Heart left ventricle (tissue), 16 donors: ENCODE data around the gene OGFOD3. TPM values are rescaled to one million over a fixed set of nuclear protein-coding genes. Genes with fewer than 3 reads are reported as not detected.

Source experiments
- ATAC-seq, 4 donors: fragments of 200-7000 bp; cut with Tn5 transposase; one replicate each; pipeline ENCODE4 v1.9.1; 2020 to 2022; ENCODE audit warnings: moderate library complexity in 4 of 4, mild to moderate bottlenecking in 3 of 4, moderate number of reproducible peaks in 1 of 4
- DNase-seq, 5 donors: peaks; one replicate each; pipeline ENCODE4 v3.0.0-alpha.2; 2020
- H3K27ac ChIP-seq, 12 donors: fragments of 200-600 bp; sonication (generic) in 4 of 12; one replicate each; pipeline versions ENCODE4 v1.5.0 to v1.8.0; 2016 to 2022; ENCODE audit warnings: mild to moderate bottlenecking in 2 of 12
- H3K27me3 ChIP-seq, 9 donors: fragments of 200-600 bp; sonication (generic) in 2 of 9; one replicate each; pipeline versions ENCODE4 v1.5.1 to v1.8.0; 2016 to 2022; ENCODE audit warnings: mild to moderate bottlenecking in 3 of 9
- H3K36me3 ChIP-seq, 9 donors: fragments of 200-600 bp; sonication (generic) in 2 of 9; one replicate each; pipeline versions ENCODE4 v1.5.0 to v1.8.0; 2018 to 2022; ENCODE audit warnings: mild to moderate bottlenecking in 2 of 9
- H3K4me1 ChIP-seq, 12 donors: fragments of 200-600 bp; sonication (generic) in 4 of 12; one replicate each; pipeline versions ENCODE4 v1.5.0 to v1.8.0; 2016 to 2022; ENCODE audit warnings: mild to moderate bottlenecking in 3 of 12
- H3K4me3 ChIP-seq, 12 donors: fragments of 200-600 bp; sonication (generic) in 4 of 12; one replicate each; pipeline versions ENCODE4 v1.5.0 to v1.8.0; 2017 to 2022; ENCODE audit warnings: mild to moderate bottlenecking in 9 of 12, moderate library complexity in 4 of 12
- H3K9me3 ChIP-seq, 12 donors: fragments of 200-600 bp; sonication (generic) in 4 of 12; one replicate each; pipeline versions ENCODE4 v1.5.0 to v1.8.0; 2016 to 2022; ENCODE audit warnings: mild to moderate bottlenecking in 1 of 12
- POLR2A ChIP-seq, 2 donors: fragments of 450-650 bp; IDR thresholded peaks; one replicate each; pipeline ENCODE4 v1.6.1; 2017; ENCODE audit warnings: antibody characterized with exemption in 2 of 2, mild to moderate bottlenecking in 2 of 2, moderate library complexity in 2 of 2
- WGBS, 4 donors: extraction: QIAGEN DNeasy Blood & Tissue Kit in 2 of 4; methylation state at CpG; one replicate each; pipeline versions ENCODE4 v1.1.5 to v1.1.7; 2013 to 2018; 5-methylcytosine and 5-hydroxymethylcytosine counted together
- intact Hi-C, 10 donors: fragments of 100-400 bp; cut with DNase I; formaldehyde crosslinking; loops; one replicate each; pipeline versions ENCODE4 v1.11.1 to v1.14.2; 2022
- polyA plus RNA-seq, 2 donors: library from polyadenylated mRNA; stranded (reverse); fragments of 200-250 nt; gene quantifications; one replicate each; pipeline ENCODE4 v1.2.3, GENCODE V29; 2013
- total RNA-seq, 9 donors: library from RNA; depleted of rRNA in 2 of 9; stranded (reverse); fragments of >200 nt in 2 of 9; fragmentation: NEBNext Ultra II Directional in 3 of 9; extraction: Animal tissue kit (Norgen Biotek cat#: 25700) in 3 of 9; gene quantifications; one replicate each; pipeline versions ENCODE4 v1.1.0 to v1.2.4, GENCODE V29; 2016 to 2023
- TF ChIP-seq, protein P1 (sequence below), 12 donors: fragments of 200-600 bp; sonication (generic) in 4 of 12; IDR thresholded peaks; one replicate each; pipeline versions ENCODE4 v1.5.0 to v1.8.0; 2018 to 2022; ENCODE audit warnings: antibody characterized with exemption in 12 of 12, mild to moderate bottlenecking in 5 of 12
- donor health status: ischemic (EF 13 %, LVEDD 7.1; RV severe dilation, severe dysfunction).
- donor health status: healthy with polysubstance abuse.
- donor health status: DM: no; HTN: yes; CAD: no.
- donor health status: DM: no; HTN: no; CAD: no.
- donor health status: ischemic (EF 25% LVEDD 6.9; RV normal size, moderate dysfunction).
- donor health status: ischemic (EF 25% LVEDD 5.7; RV mildly dilated, moderate dysfunction).
- donor health status: healthy.
- donor health status: DM: yes; HTN: yes; CAD: no.
- donor health status: ischemic (EF 35%, LVEDD 5.7; RV mildly dilated, moderate dysfunction).
- donor health status: nonischemic (EF 11% LVEDD 7.7; RV severe dilation, severe dysfunction).
- donor health status: DM: yes; HTN: yes; CAD: no.
- donor health status: PGD.
- donor health status: ischemic (EF 29% LVEDD 5.4; RV normal size, mild dysfunction).
- donor health status: nonischemic (EF 23%, LVEDD 6.1; RV moderate dilation, normal function).

The OGFOD3 gene
- total and polyA plus RNA-seq, 11 donors: 22.6 to 38.5 (median 29.3) TPM

GRCh38 chr17:82388223-82388921 is 30.0 kb downstream of the OGFOD3 start:
- Histone ChIP-seq H3K4me3 (no peak overlapping the region), H3K36me3 (peaks cover 0 to 24% (median 5%) of the 10 kb centered on the region in 9 donors), H3K9me3 (no peaks in the 10 kb centered on the region), H3K27me3 (peaks cover 0 to 22% (median 0%) of the 10 kb centered on the region in 9 donors), H3K4me1 (peaks cover 3 to 31% (median 15%) of the 10 kb centered on the region in 12 donors), H3K27ac (no peak overlapping the region)
- no peak for TF ChIP-seq POLR2A (IDR thresholded peaks at IDR 0.05)
- TF ChIP-seq, protein P1, sequence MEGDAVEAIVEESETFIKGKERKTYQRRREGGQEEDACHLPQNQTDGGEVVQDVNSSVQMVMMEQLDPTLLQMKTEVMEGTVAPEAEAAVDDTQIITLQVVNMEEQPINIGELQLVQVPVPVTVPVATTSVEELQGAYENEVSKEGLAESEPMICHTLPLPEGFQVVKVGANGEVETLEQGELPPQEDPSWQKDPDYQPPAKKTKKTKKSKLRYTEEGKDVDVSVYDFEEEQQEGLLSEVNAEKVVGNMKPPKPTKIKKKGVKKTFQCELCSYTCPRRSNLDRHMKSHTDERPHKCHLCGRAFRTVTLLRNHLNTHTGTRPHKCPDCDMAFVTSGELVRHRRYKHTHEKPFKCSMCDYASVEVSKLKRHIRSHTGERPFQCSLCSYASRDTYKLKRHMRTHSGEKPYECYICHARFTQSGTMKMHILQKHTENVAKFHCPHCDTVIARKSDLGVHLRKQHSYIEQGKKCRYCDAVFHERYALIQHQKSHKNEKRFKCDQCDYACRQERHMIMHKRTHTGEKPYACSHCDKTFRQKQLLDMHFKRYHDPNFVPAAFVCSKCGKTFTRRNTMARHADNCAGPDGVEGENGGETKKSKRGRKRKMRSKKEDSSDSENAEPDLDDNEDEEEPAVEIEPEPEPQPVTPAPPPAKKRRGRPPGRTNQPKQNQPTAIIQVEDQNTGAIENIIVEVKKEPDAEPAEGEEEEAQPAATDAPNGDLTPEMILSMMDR (IDR thresholded peaks at IDR 0.05): no peak
- ATAC-seq (peak; percentile 12 to 49 (median 21)), DNase-seq (peak in 3 of 5 donors; percentile 32 to 71 (median 42))
- intact Hi-C loops: no loop called here
- 52 to 67% (median 59%) methylated on average over 26 to 34 of the region's 34 CpGs for WGBS, 4 donors

DNA sequence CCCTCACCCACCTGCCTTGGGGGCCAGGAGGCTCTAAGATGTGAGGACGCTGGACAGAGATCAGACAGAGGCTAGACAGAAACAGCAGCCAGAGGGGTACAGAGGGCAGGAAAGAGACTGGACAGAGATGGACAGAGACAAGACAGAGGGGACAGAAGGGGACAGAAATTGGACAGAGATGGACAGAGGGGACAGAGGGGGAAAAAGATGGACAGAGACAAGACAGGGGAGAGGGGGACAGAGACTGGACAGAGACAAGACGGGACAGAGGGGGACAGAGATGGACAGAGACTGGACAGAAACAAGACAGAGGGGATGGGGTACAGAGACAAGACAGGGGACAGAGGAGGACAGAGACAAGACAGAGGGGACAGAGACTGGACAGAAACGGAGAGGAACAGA is 30.7 kb downstream of the OGFOD3 start:
- ATAC-seq: no peak
- no peak overlapping the region for H3K27ac ChIP-seq
- H3K36me3 ChIP-seq: peaks cover 0 to 18% (median 0%) of the 10 kb centered on the region in 9 donors
- intact Hi-C loops: no loop called here
- peaks cover 3 to 31% (median 15%) of the 10 kb centered on the region in 12 donors for H3K4me1 ChIP-seq
- TF ChIP-seq POLR2A (IDR thresholded peaks at IDR 0.05): no peak
- TF ChIP-seq, protein P1 (IDR thresholded peaks at IDR 0.05): no peak
- peak in 1 of 5 donors; percentile 5 for DNase-seq
- peaks cover 0 to 22% (median 0%) of the 10 kb centered on the region in 9 donors for H3K27me3 ChIP-seq
- H3K4me3 ChIP-seq: no peak overlapping the region
- no peaks in the 10 kb centered on the region for H3K9me3 ChIP-seq
- 63 to 77% (median 75%) methylated on average over 3 of the region's 3 CpGs for WGBS, 4 donors

DNA sequence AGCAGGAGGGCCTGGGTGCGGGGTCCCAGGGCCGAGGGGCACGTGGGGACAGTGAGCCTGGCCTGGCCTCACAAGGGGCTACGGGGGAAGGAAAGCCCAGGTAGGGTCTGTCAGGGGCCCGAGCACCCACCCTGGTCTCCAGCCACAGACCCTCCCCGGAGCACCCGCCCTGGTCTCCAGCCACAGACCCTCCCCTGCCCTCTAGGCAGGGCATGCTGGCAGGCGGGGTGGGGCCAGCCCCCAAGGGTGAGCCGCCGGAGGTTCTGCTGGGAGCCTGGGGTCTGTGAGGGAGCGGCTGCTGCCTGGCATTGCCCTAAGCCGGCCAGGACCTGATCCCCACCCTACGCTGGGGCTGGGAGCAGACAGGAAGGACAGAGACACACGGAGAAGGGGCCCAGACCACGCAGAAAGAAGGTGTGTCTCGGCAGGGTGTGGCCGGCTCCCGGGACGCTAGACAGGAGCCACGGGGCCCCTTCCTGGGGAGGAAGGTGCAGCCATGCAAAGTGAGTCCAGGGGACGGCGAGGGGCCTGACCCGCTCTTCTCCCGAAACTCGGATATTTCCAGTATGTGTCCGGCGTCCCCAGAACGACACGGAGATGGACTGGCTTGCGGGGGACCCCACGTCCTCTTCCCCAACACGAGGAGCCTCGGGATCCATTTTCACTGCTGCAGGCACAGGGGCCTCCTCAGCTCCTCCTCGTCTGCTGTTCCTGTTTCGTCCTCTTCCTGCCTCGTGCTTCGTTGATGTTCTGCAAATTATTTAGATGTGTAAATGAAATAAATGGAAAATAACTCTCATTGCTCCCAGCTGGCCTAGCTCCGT is 31.3 kb downstream of the OGFOD3 start:
- no peak for ATAC-seq
- H3K27me3 ChIP-seq: peaks cover 0 to 22% (median 0%) of the 10 kb centered on the region in 9 donors
- H3K36me3 ChIP-seq: peaks cover 0 to 11% (median 0%) of the 10 kb centered on the region in 9 donors
- peak in 1 of 5 donors; percentile 40 for DNase-seq
- intact Hi-C loops: no loop called here
- no peak overlapping the region for H3K4me3 ChIP-seq
- no peak overlapping the region for H3K27ac ChIP-seq
- TF ChIP-seq, protein P1 (IDR thresholded peaks at IDR 0.05): no peak
- TF ChIP-seq POLR2A (IDR thresholded peaks at IDR 0.05): no peak
- H3K4me1 ChIP-seq: peaks cover 3 to 31% (median 15%) of the 10 kb centered on the region in 12 donors
- no peaks in the 10 kb centered on the region for H3K9me3 ChIP-seq
- WGBS, 4 donors: 68 to 74% (median 71%) methylated on average over 24 to 38 of the region's 38 CpGs
